ENCODE results near the gene LRRC75A. TPM values are rescaled to one million over a fixed set of nuclear protein-coding genes. Genes with fewer than 3 reads are reported as not detected.

Gene LRRC75A
- total RNA-seq, 1 experiment from 2014 or later: 1.2 TPM

GRCh38 chr17:16515933-16516332 lies 23.9 kb upstream of the LRRC75A start:
- Histone ChIP-seq H3K36me3 (ENCODE audit: control insufficient read depth, insufficient read depth, low read length) (no peaks in the 10 kb centered on the region), H3K4me1 (ENCODE audit: control insufficient read depth, insufficient read depth, low read length) (no peaks in the 10 kb centered on the region), H3K27ac (ENCODE audit: low read length) (no peak overlapping the region), H3K9me3 (ENCODE audit: control insufficient read depth, insufficient read depth, low read depth, low read length) (no peaks in the 10 kb centered on the region), H3K27me3 (ENCODE audit: control insufficient read depth, insufficient read depth, low read length) (no peaks in the 10 kb centered on the region), H3K4me3 (ENCODE audit: low read depth in 2 of 2, low read length in 2 of 2) (no peak overlapping the region)
- DNase-seq (ENCODE audit: low read depth, low spot score): no peak
- BruUV-seq (replicated peaks): no TSS peak
- CTCF ChIA-PET: no interaction called here
- POLR2A ChIA-PET: no interaction called here
- no peak for ATAC-seq
- TF ChIP-seq REST (IDR thresholded peaks at IDR 0.05; ENCODE audit: insufficient read depth in 1 of 2, low read depth in 2 of 2, low read length in 1 of 2): no peak
- TF ChIP-seq TCF7L2 (IDR thresholded peaks at IDR 0.05; ENCODE audit: low read depth, low read length): no peak
- TF ChIP-seq CTCF (IDR thresholded peaks at IDR 0.05): no peak
- TF ChIP-seq SIN3A (IDR thresholded peaks at IDR 0.05; ENCODE audit: borderline replicate concordance, insufficient read depth, low read depth, low read length): no peak
- TF ChIP-seq POLR2AphosphoS5 (IDR thresholded peaks at IDR 0.05; ENCODE audit: low read depth, low read length): no peak
- in situ Hi-C loops (cut with HindIII; ENCODE audit: low pct_unique_long_range_greater_than_20kb, low sequenced_read_pairs) (no loop called here), intact Hi-C loops (cut with micrococcal nuclease; ENCODE audit: unreplicated experiment) (no loop called here)

GRCh38 chr17:16513873-16514272 lies 21.9 kb upstream of the LRRC75A start:
- no peaks in the 10 kb centered on the region for H3K27me3 ChIP-seq (ENCODE audit: control insufficient read depth, insufficient read depth, low read length)
- H3K4me1 ChIP-seq (ENCODE audit: control insufficient read depth, insufficient read depth, low read length): no peaks in the 10 kb centered on the region
- no peaks in the 10 kb centered on the region for H3K36me3 ChIP-seq (ENCODE audit: control insufficient read depth, insufficient read depth, low read length)
- no TSS peak for BruUV-seq (replicated peaks)
- intact Hi-C loops (cut with micrococcal nuclease; ENCODE audit: unreplicated experiment): no loop called here
- ChIA-PET POLR2A (no interaction called here), CTCF (no interaction called here)
- no peak overlapping the region for H3K4me3 ChIP-seq (ENCODE audit: low read depth in 2 of 2, low read length in 2 of 2)
- in situ Hi-C loops (cut with HindIII; ENCODE audit: low pct_unique_long_range_greater_than_20kb, low sequenced_read_pairs): no loop called here
- H3K9me3 ChIP-seq (ENCODE audit: control insufficient read depth, insufficient read depth, low read depth, low read length): no peaks in the 10 kb centered on the region
- no peak overlapping the region for H3K27ac ChIP-seq (ENCODE audit: low read length)
- DNase-seq (ENCODE audit: low read depth, low spot score) (no peak), ATAC-seq (no peak)
- no peak for TF ChIP-seq REST (IDR thresholded peaks at IDR 0.05; ENCODE audit: insufficient read depth in 1 of 2, low read depth in 2 of 2, low read length in 1 of 2)
- TF ChIP-seq SIN3A (IDR thresholded peaks at IDR 0.05; ENCODE audit: borderline replicate concordance, insufficient read depth, low read depth, low read length): no peak
- no peak for TF ChIP-seq POLR2AphosphoS5 (IDR thresholded peaks at IDR 0.05; ENCODE audit: low read depth, low read length)
- TF ChIP-seq CTCF (IDR thresholded peaks at IDR 0.05): no peak
- no peak for TF ChIP-seq TCF7L2 (IDR thresholded peaks at IDR 0.05; ENCODE audit: low read depth, low read length)

Measured in Panc1 (cell line).